GM10847 (cell line): Measurements from ENCODE around the gene TERF2IP.

Experiments
- POLR2A ChIP-seq: IDR thresholded peaks from 2 replicates; pipeline ENCODE4 v1.6.1; 2011; ENCODE audit not compliant: insufficient read length; ENCODE audit errors: extremely low read depth

TERF2IP gene

DNA sequence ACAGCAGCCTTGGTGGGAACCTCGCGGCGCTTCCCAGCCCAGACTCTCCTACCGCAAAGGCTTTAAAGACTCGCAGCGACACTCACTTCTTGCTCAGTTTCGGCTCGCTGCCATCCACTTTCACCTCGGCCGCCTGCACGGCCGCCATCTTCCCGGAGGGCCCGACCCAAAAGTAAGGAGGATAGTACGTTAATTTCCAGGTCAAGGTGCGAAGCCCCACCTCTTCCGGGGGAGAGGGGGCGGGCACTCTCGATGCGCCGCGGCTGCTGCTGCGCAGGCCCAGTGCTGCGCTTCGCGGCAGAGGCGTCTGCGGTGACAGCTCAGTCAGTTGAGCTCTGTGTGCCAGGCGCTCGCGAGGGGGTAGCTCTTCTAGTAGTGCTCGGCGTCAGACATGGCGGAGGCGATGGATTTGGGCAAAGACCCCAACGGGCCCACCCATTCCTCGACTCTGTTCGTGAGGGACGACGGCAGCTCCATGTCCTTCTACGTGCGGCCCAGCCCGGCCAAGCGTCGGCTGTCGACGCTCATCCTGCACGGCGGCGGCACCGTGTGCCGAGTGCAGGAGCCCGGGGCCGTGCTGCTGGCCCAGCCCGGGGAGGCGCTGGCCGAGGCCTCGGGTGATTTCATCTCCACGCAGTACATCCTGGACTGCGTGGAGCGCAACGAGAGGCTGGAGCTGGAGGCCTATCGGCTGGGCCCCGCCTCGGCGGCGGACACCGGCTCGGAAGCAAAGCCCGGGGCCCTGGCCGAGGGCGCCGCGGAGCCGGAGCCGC, at the start of gene TERF2IP, which contains the start of gene KARS1:
TERF2IP (plus strand) TSS at position 282 of the 773 bp plus-strand sequence; CDS start at position 392, 110 bp downstream.
KARS1 (minus strand) TSS at position 174 of the 773 bp plus-strand sequence; CDS start at position 148, 26 bp downstream.
- TF ChIP-seq POLR2A: peak; percentile 97

GRCh38 chr16:75599452-75600277, 47.9 kb upstream of the TERF2IP start:
- no peak for TF ChIP-seq POLR2A

- TF ChIP-seq POLR2A: no peak
These were observed 44.3 kb upstream of the TERF2IP start for GRCh38 chr16:75603241-75603640.

DNA sequence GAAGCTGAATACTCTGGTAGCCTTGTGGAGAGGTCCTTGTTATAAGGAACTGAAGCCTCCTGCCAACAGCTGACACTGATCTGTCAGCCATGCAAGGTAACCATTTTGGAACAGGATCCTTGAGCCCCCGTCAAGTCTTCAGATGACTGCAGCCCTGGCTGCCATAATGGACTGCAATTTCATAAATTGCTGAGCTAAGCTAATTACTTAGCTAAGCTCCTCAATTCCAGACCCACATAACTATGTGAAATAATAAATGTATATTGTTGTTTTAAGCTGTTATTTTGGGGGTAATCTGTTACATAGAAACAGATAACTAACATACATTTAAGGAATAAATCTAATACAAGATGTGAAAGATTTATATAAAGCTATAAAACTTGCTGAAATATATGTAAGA, 41.1 kb upstream of the TERF2IP start:
- TF ChIP-seq POLR2A: no peak

DNA sequence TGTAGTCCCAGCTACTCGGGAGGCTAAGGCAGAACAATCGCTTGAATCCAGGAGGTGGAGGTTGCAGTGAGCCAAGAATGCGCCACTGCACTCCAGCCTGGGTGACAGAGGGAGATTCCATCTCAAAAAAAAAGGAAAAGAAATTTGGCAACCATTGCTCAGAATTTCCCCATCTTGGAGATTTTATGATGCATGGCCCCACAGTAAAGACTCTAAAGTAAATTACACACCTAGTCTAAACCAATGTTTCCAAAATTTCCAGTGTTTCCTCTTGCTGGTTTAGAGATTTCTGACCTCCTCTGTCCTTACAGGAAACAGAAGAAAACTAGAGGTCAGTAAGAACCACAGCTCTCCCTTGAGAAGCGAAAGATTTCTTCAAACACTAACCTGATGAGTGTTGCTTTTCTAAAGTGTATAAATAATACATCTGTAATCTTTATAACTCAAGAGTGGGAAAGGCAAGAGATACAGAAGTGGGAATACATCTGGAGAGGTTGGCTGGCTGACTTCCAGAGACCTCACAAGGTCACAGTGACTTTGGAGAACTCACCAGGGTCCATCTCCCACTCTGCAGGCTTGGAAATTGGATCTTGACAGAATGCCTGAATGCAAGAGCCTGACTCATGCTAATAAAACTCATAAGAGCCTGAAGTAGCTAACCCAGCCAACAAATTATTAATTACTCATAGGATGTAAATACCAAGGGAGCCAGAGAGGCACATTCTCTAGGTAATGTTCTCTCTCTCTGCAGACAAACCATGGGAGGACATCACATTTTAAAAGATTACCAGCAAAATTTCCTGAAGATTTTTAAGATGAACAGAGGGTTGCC, 33.3 kb upstream of the TERF2IP start:
- no peak for TF ChIP-seq POLR2A

DNA sequence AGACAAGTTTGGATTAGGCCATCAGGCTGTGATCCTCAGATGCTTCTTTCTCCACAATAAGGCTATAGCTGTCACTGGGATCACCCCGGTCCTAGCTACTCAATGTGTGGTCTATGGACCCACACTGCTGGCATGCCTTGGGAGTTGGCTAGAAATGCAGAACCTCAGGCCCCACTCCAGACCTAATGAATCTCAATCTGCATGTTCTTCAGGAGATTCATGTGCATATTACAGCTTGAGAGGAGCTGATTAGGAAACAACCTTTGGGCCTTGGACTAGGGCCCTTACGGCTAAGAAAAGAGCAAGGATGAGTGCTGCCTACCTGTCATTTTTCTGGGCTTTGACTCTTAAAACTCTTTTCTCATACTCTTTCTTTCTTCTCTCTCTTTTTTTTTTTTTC, 32.0 kb upstream of the TERF2IP start:
- TF ChIP-seq POLR2A: no peak

DNA sequence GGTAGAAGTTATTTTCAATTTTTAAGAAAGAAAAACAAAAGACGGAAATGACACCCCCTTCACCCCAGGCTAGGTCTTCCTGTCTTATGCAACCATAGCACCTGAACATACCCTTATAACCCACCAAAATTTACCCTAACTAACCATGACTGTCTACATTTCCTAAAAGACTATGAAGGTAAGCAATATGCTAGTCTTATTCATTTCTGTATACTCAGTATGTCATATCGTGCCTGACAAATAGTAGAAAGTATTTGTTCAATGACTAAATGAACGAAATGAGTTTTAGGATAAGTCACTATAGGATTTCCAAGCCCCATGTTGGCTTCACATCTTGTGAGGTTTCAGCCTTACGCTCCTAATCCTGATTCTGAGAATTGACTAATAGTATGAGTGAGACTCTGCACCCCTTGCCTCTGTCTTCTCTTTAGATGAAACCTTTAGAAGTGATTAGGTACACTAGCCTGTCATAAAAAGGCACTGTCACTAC, 31.0 kb upstream of the TERF2IP start:
- no peak for TF ChIP-seq POLR2A

GRCh38 chr16:75617121-75617520, 30.5 kb upstream of the TERF2IP start:
- no peak for TF ChIP-seq POLR2A

- TF ChIP-seq POLR2A: no peak
These were observed 28.8 kb upstream of the TERF2IP start for GRCh38 chr16:75618780-75619179.

DNA sequence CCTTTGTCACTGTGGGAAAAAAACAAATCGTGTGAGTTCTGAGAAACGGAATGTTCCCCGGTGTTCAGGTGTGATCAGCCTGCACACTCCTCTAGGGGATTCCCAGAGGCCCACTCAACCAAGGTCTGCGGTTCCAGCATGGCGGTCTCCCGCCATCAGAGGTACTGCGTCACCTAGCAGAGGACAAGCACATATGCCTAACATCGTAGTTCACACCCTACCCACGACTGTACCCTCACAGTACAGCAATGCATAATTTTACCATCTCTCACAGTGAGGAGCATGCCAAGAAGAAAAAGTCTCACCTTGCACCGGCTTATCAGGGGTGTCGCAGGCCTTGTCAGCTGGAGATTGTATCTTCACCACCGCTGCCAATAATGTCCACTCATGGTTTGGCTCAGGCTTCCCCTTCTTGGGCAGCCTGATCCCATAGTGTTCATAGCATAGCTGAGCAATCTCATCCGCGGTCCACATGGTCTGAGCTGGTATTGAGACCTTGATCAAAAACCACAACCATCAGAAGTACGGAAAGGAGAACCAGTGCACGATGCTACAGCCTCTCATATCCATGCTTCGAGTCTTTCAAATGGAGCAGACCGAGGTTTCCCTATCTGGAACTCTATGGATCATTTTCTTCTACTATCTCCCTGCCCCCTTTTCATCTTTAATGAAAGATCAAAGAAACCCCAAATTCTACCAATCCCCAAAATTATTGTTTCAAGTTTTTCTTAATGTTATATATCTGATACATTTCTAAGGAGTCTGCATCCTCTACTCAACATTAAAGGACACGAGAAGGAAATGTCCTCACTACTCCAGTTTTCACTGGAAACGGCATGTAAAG, 27.0 kb upstream of the TERF2IP start:
- TF ChIP-seq POLR2A: no peak

DNA sequence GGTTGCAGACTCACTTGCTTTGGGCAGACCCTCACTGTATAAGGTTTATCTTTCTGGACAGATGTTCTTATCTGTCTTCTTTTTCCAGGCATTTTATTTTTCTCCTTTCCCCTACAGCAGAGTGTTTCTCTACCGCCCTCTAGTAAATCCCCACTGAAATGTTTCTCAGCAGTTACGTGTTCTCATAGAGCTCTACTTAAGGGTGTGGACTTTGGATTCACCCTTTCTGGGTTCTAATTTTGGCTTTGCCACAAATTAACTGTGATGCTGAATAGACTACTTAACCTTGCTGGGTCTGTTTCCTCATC, 26.4 kb upstream of the TERF2IP start:
- TF ChIP-seq POLR2A: no peak

DNA sequence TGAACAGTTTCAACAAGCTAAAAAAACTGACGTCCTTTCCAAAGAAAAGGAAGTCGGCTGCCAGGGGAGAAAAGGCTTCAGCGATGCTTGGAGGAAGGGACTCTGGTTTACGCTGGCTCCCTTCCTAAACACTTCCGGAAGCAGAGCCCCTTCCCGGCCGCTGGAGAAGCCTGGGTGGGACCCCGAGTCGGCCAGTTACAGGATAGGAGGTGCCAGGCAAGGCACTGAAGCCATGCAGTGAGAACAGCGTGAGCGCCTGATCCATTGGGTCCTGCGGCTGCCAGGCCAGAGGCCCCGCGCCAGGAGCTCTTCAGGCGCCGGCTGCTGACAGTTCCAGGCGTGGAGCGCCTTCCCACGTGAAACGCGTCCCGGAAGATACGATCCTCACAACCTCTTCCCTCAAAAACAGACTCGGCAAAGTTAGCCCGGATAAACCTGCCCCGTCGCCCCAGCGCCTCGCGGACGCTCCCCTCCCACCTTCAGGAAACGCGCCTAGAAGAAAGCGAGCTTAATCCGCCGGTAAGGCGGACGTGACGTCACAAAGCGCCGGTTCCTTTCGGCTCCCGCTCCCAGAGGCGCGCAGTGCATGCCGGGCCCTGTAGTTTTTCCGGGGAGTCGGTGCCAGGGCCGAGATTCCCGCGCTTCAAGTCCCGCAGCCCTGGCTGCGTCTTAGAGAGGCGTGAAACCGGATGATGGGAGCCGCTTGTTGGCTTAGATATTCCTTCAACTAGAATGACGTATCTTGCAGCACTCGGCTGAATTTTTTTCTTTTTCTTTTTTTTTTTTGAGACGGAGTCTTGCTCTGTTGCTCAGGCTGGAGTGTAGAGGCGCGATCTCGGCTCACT, 24.6 kb upstream of the TERF2IP start, which contains the start of gene ADAT1:
ADAT1 (minus strand) TSS at position 521 of the 845 bp plus-strand sequence. CDS start 2,482 bp downstream, outside the sequence.
- TF ChIP-seq POLR2A: peak; percentile 86

GRCh38 chr16:75624921-75625334, 22.6 kb upstream of the TERF2IP start:
- TF ChIP-seq POLR2A: no peak
